ENCODE results near the gene UMAD1. TPM values are rescaled to one million over a fixed set of nuclear protein-coding genes. Genes with fewer than 3 reads are reported as not detected.
A peak's percentile ranks its signal among the peaks of the same experiment; 100 is the strongest.

The UMAD1 gene
- total and polyA plus RNA-seq, 2 of the 13 experiments (the other 11 are each of a cell fraction or from before 2014, with no cell fraction given), result 16.8 to 17.6 TPM

DNA sequence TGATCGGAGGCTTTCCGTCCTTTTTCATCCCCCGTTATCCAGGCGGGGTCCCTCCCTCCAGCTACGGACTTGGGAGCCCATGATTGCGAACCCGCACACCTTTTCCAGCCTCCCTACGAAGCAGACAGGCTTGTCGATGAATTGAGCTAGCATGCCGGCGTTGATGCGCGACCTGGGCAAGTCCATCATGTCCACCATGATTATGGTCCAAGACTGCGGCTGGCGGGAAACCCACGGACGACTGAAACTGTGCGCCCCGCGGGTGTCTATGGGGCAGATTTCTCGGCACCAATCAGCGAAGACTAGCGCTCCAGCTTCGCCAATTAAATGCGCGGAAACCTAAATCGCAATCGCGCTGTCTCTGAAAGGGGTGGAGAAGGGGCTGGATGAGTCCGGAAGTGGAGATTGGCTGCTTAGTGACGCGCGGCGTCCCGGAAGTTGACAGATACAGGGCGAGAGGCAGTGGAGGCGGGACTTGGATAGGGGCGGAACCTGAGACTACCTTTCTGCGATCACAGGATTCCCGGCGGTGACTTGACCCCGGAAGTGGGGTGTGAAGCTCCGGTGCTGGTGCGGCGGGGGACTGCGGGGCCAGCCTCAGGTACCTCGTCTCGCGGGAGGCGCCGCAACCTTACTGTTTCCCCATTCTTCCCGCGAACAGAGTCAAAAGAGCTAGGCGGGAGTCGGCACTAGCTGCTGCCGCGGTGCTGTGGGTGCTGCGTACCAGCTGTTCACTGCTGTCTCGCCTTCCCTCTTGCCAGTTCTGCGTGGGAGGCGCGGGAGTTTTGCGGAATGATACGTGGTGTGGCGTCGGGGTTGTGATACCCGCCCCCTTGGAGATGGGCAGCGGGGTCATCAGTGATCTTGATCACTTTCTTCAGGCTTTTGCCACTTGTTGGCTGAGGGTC is at the start of gene UMAD1 (continued):
- TF ChIP-seq, protein P1, sequence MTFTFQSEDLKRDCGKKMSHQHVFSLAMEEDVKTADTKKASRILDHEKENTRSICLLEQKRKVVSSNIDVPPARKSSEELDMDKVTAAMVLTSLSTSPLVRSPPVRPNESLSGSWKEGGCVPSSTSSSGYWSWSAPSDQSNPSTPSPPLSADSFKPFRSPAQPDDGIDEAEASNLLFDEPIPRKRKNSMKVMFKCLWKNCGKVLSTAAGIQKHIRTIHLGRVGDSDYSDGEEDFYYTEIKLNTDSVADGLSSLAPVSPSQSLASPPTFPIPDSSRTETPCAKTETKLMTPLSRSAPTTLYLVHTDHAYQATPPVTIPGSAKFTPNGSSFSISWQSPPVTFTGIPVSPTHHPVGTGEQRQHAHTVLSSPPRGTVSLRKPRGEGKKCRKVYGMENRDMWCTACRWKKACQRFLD (CRISPR knock-in tag; IDR thresholded peaks at IDR 0.05; ENCODE audit: borderline replicate concordance), result peak; percentile 23; the same call in 1 of the 2 replicates
- TF ChIP-seq, protein P2, sequence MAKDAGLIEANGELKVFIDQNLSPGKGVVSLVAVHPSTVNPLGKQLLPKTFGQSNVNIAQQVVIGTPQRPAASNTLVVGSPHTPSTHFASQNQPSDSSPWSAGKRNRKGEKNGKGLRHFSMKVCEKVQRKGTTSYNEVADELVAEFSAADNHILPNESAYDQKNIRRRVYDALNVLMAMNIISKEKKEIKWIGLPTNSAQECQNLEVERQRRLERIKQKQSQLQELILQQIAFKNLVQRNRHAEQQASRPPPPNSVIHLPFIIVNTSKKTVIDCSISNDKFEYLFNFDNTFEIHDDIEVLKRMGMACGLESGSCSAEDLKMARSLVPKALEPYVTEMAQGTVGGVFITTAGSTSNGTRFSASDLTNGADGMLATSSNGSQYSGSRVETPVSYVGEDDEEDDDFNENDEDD (CRISPR knock-in tag; IDR thresholded peaks at IDR 0.05; ENCODE audit: borderline replicate concordance), result peak; percentile 92
- TF ChIP-seq ZKSCAN8 (CRISPR knock-in tag; IDR thresholded peaks at IDR 0.05; ENCODE audit: borderline replicate concordance) (no peak), SRSF4 (IDR thresholded peaks at IDR 0.05; ENCODE audit: low read depth, low read length, poor library complexity, severe bottlenecking) (no peak), SP4 (CRISPR knock-in tag; IDR thresholded peaks at IDR 0.05) (peak; percentile 85), ZNF644 (CRISPR knock-in tag; IDR thresholded peaks at IDR 0.05; ENCODE audit: low read depth) (peak; percentile 81), ZNF343 (CRISPR knock-in tag; IDR thresholded peaks at IDR 0.05) (peak; percentile 51; the same call in 1 of the 2 replicates), RXRA (CRISPR knock-in tag; IDR thresholded peaks at IDR 0.05) (peak; percentile 44), U2AF1 (optimal IDR thresholded peaks at IDR 0.05; ENCODE audit: low read depth, low read length) (peak; percentile 42), ZNF468 (CRISPR knock-in tag; IDR thresholded peaks at IDR 0.05) (no peak), POGZ (CRISPR knock-in tag; IDR thresholded peaks at IDR 0.05) (peak; percentile 96), ELF1 (CRISPR knock-in tag; IDR thresholded peaks at IDR 0.05) (peak; percentile 98), EHMT2 (IDR thresholded peaks at IDR 0.05; ENCODE audit: borderline replicate concordance, low read depth, low read length) (no peak), PPARG (CRISPR knock-in tag; conservative IDR thresholded peaks at IDR 0.05) (no peak), DMAP1 (CRISPR knock-in tag; IDR thresholded peaks at IDR 0.05) (peak; percentile 79), ZFY (CRISPR knock-in tag; IDR thresholded peaks at IDR 0.05) (peak; percentile 39), ZNF20 (CRISPR knock-in tag; IDR thresholded peaks at IDR 0.05) (no peak)
- TF ChIP-seq, protein P3, sequence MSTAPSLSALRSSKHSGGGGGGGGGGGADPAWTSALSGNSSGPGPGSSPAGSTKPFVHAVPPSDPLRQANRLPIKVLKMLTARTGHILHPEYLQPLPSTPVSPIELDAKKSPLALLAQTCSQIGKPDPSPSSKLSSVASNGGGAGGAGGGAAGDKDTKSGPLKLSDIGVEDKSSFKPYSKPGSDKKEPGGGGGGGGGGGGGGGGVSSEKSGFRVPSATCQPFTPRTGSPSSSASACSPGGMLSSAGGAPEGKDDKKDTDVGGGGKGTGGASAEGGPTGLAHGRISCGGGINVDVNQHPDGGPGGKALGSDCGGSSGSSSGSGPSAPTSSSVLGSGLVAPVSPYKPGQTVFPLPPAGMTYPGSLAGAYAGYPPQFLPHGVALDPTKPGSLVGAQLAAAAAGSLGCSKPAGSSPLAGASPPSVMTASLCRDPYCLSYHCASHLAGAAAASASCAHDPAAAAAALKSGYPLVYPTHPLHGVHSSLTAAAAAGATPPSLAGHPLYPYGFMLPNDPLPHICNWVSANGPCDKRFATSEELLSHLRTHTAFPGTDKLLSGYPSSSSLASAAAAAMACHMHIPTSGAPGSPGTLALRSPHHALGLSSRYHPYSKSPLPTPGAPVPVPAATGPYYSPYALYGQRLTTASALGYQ (CRISPR knock-in tag; IDR thresholded peaks at IDR 0.05), result peak; percentile 74
- TF ChIP-seq, protein P4, sequence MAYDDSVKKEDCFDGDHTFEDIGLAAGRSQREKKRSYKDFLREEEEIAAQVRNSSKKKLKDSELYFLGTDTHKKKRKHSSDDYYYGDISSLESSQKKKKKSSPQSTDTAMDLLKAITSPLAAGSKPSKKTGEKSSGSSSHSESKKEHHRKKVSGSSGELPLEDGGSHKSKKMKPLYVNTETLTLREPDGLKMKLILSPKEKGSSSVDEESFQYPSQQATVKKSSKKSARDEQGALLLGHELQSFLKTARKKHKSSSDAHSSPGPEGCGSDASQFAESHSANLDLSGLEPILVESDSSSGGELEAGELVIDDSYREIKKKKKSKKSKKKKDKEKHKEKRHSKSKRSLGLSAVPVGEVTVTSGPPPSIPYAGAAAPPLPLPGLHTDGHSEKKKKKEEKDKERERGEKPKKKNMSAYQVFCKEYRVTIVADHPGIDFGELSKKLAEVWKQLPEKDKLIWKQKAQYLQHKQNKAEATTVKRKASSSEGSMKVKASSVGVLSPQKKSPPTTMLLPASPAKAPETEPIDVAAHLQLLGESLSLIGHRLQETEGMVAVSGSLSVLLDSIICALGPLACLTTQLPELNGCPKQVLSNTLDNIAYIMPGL (CRISPR knock-in tag; IDR thresholded peaks at IDR 0.05; ENCODE audit: borderline replicate concordance in 1 of 2, low read depth in 1 of 2), result peak in 1 of 2 experiments; percentile 14; a peak in 2 of 4 replicates
